GM12878 (cell line): ENCODE data around the gene SRP68. TPM values are rescaled to one million over a fixed set of nuclear protein-coding genes. Genes with fewer than 3 reads are reported as not detected.

Experiments
- CBX5 ChIP-seq: sonication (generic); IDR thresholded peaks from 2 replicates; pipeline ENCODE4 v1.6.1; 2016; ENCODE audit warnings: low read depth, moderate library complexity, mild to moderate bottlenecking, inconsistent platforms
- EGR1 ChIP-seq, 2 experiments: IDR thresholded peaks; 1 replicate in 1 of 2; 2 replicates in 1 of 2; pipeline ENCODE4 v1.6.1; 2011 to 2012; ENCODE audit warnings: low read depth in 2 of 2, low read length in 2 of 2, borderline replicate concordance in 1 of 2, mild to moderate bottlenecking in 1 of 2, moderate library complexity in 1 of 2
- EZH2 ChIP-seq: IDR thresholded peaks from 2 replicates; pipeline ENCODE4 v1.6.1; 2012; ENCODE audit warnings: low read depth, mild to moderate bottlenecking, control low read depth, inconsistent platforms, low read length, borderline replicate concordance; ENCODE audit not compliant: control insufficient read depth
- HCFC1 ChIP-seq: fragments of 150-350 bp; IDR thresholded peaks from 2 replicates; pipeline ENCODE4 v1.6.1; 2014; ENCODE audit warnings: low read length
- MEF2A ChIP-seq: IDR thresholded peaks from 2 replicates; pipeline ENCODE4 v1.6.1; 2011; ENCODE audit warnings: low read depth, mild to moderate bottlenecking, low read length, moderate library complexity; ENCODE audit not compliant: insufficient read depth
- NFXL1 ChIP-seq: fragments of 450-650 bp; IDR thresholded peaks from 2 replicates; pipeline ENCODE4 v1.6.1; 2017; ENCODE audit warnings: antibody characterized with exemption, mild to moderate bottlenecking, borderline replicate concordance
- NRF1 ChIP-seq: conservative IDR thresholded peaks from 2 replicates; pipeline ENCODE4 v1.6.1; 2011; ENCODE audit warnings: mild to moderate bottlenecking, low read depth, low read length, improper control_type of control experiment
- PAX8 ChIP-seq: fragments of 450-650 bp; IDR thresholded peaks from 2 replicates; pipeline ENCODE4 v1.6.1; 2017; ENCODE audit warnings: mild to moderate bottlenecking, moderate library complexity
- POLR2AphosphoS2 ChIP-seq: IDR thresholded peaks from 2 replicates; pipeline ENCODE4 v1.6.1; 2011; ENCODE audit warnings: low read depth, mild to moderate bottlenecking, low read length, improper control_type of control experiment, moderate library complexity
- POU2F2 ChIP-seq: IDR thresholded peaks from 3 replicates; pipeline ENCODE4 v1.6.1; 2011; ENCODE audit warnings: low read depth, mild to moderate bottlenecking, low read length, borderline replicate concordance
- RB1 ChIP-seq: fragments of 450-650 bp; formaldehyde crosslinking; IDR thresholded peaks from 2 replicates; pipeline ENCODE4 v1.6.1; 2017; ENCODE audit warnings: mild to moderate bottlenecking, borderline replicate concordance
- RUNX3 ChIP-seq: IDR thresholded peaks from 2 replicates; pipeline ENCODE4 v1.6.1; 2012; ENCODE audit warnings: low read length, inconsistent platforms
- SPI1 ChIP-seq: IDR thresholded peaks from 2 replicates; pipeline ENCODE4 v1.6.1; 2011; ENCODE audit warnings: low read depth, mild to moderate bottlenecking, low read length, moderate library complexity, borderline replicate concordance; ENCODE audit not compliant: insufficient read depth
- WRNIP1 ChIP-seq: IDR thresholded peaks from 2 replicates; pipeline ENCODE4 v1.6.1; 2011; ENCODE audit warnings: low read depth, low read length, improper control_type of control experiment, borderline replicate concordance
- polyA plus RNA-seq, 11 experiments: library from polyadenylated mRNA; depleted of rRNA in 4 of 11; unstranded in 6 of 11; stranded (reverse) in 5 of 11; fragments of >200 nt; fragmentation: Nextera tagmentation in 4 of 11; fragmentation: Illumina TruSeq in 1 of 11; extraction: Ambion mirVana in 4 of 11; extraction: Trizol in 1 of 11; gene quantifications; 1 replicate in 1 of 11; 2 replicates in 10 of 11; pipeline versions ENCODE4 v1.2.1 to v1.2.3, GENCODE V29; 2011 to 2016; ENCODE audit warnings: inconsistent platforms in 2 of 11, missing spikeins in 2 of 11, low read depth in 1 of 11
- total RNA-seq, 4 experiments: library from RNA; depleted of rRNA in 3 of 4; stranded (reverse); fragments of >200 nt in 3 of 4; fragmentation: Illumina TruSeq in 1 of 4; extraction: Trizol in 1 of 4; gene quantifications; 2 replicates each; pipeline versions ENCODE4 v1.2.1 to v1.2.3, GENCODE V29; 2013 to 2021
- TF ChIP-seq, protein P1 (sequence below): fragments of 450-650 bp; IDR thresholded peaks from 2 replicates; pipeline ENCODE4 v1.6.1; 2017; ENCODE audit warnings: mild to moderate bottlenecking, moderate library complexity
- TF ChIP-seq, protein P2 (sequence below): fragments of 450-650 bp; IDR thresholded peaks from 2 replicates; pipeline ENCODE4 v1.6.1; 2017; ENCODE audit warnings: borderline replicate concordance

SRP68 gene
- total and polyA plus RNA-seq, 10 of the 15 experiments (the other 5 are each of a cell fraction or from before 2014, with no cell fraction given), result 24.7 to 89.7 (median 62.7) TPM

DNA sequence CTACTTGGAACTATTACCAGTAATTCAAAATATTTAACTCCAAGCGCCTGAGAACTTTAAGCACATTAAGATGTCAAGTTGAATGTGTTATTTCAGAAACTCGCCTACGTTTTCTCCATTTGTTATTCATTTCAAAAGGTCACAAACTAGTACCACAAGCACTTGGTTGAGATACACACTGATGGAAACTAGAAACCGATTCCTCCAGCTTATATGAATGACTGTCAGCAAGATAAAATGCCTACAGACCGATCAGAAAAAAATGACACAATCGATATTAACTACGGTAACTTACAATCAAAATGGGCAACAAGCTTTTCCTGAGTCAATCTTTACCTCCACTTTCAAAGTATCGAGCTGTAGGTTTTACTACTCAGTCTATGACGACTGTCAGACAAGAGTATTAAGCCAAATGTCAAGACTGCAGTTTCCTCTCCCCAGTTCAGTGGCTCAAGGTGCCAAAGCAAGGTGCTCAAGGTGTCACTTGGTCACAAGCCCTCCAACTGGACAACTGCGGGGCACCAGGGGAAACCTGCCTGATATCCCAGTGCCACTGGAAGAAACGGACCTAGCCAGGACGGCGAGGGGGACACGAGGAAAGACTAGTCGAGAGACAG is 678 bp downstream of the SRP68 start (continued):
- TF ChIP-seq, protein P1, sequence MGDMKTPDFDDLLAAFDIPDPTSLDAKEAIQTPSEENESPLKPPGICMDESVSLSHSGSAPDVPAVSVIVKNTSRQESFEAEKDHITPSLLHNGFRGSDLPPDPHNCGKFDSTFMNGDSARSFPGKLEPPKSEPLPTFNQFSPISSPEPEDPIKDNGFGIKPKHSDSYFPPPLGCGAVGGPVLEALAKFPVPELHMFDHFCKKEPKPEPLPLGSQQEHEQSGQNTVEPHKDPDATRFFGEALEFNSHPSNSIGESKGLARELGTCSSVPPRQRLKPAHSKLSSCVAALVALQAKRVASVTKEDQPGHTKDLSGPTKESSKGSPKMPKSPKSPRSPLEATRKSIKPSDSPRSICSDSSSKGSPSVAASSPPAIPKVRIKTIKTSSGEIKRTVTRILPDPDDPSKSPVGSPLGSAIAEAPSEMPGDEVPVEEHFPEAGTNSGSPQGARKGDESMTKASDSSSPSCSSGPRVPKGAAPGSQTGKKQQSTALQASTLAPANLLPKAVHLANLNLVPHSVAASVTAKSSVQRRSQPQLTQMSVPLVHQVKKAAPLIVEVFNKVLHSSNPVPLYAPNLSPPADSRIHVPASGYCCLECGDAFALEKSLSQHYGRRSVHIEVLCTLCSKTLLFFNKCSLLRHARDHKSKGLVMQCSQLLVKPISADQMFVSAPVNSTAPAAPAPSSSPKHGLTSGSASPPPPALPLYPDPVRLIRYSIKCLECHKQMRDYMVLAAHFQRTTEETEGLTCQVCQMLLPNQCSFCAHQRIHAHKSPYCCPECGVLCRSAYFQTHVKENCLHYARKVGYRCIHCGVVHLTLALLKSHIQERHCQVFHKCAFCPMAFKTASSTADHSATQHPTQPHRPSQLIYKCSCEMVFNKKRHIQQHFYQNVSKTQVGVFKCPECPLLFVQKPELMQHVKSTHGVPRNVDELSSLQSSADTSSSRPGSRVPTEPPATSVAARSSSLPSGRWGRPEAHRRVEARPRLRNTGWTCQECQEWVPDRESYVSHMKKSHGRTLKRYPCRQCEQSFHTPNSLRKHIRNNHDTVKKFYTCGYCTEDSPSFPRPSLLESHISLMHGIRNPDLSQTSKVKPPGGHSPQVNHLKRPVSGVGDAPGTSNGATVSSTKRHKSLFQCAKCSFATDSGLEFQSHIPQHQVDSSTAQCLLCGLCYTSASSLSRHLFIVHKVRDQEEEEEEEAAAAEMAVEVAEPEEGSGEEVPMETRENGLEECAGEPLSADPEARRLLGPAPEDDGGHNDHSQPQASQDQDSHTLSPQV, result no peak
- TF ChIP-seq, protein P2, sequence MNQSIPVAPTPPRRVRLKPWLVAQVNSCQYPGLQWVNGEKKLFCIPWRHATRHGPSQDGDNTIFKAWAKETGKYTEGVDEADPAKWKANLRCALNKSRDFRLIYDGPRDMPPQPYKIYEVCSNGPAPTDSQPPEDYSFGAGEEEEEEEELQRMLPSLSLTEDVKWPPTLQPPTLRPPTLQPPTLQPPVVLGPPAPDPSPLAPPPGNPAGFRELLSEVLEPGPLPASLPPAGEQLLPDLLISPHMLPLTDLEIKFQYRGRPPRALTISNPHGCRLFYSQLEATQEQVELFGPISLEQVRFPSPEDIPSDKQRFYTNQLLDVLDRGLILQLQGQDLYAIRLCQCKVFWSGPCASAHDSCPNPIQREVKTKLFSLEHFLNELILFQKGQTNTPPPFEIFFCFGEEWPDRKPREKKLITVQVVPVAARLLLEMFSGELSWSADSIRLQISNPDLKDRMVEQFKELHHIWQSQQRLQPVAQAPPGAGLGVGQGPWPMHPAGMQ, result no peak
- TF ChIP-seq POLR2AphosphoS2 (no peak), NFXL1 (no peak), NRF1 (no peak), RUNX3 (peak; percentile 61), PAX8 (no peak), WRNIP1 (no peak), POU2F2 (0 out of 3 replicates have a peak, but pooled peaks have one; percentile 17), HCFC1 (no peak), EZH2 (no peak), CBX5 (no peak), MEF2A (0 out of 2 replicates have a peak, but pooled peaks have one; percentile 18), SPI1 (no peak), RB1 (no peak), EGR1 (IDR thresholded peaks at IDR 0.05; ENCODE audit: borderline replicate concordance in 1 of 2, low read depth in 2 of 2, low read length in 2 of 2) (no peak)
